Measurements from ENCODE around the gene SPTSSB.

DNA sequence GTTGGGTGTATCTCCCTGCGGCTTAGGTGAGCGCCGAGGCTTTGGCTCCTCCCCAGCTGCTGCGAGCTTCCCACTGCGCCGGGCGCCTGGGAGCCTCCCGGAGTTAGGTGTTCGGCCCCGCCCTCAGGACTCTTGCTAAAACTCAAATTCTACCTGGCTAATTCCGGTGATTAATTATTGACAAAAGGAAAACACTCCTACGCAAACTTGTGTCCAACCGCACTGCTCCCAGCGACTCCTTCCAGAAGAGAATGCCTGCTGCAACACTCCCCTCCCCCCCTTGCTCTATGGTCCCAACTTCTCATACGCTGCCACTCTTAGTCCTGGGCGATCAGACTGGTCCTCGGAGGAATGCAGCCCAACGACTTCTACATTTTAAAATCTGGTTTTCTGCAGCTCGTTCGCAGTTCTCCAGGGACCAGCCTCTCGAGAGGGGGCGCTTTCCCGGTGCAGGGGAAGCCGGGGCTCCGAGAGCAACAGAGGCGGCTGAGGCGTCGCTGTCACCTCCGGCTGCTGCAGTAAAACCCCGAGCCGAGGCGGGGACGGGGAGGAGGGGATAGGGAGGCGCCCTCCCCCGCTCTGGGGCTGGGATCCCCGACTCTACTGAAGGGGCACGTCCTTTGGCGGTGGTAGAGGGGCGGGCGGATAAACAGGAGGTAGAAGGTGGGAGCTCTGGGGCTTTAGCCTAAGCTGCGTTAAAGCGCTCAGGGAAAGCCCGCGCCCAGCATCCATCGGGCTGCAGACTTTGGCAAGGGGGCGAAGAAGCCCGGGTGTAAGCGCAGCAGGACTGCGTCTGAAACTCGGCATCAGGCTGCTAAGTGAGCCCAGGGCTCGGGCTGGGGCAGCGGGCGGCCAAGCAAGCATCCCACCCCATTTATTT is at the start of gene SPTSSB:
- TF ChIP-seq, protein P1, sequence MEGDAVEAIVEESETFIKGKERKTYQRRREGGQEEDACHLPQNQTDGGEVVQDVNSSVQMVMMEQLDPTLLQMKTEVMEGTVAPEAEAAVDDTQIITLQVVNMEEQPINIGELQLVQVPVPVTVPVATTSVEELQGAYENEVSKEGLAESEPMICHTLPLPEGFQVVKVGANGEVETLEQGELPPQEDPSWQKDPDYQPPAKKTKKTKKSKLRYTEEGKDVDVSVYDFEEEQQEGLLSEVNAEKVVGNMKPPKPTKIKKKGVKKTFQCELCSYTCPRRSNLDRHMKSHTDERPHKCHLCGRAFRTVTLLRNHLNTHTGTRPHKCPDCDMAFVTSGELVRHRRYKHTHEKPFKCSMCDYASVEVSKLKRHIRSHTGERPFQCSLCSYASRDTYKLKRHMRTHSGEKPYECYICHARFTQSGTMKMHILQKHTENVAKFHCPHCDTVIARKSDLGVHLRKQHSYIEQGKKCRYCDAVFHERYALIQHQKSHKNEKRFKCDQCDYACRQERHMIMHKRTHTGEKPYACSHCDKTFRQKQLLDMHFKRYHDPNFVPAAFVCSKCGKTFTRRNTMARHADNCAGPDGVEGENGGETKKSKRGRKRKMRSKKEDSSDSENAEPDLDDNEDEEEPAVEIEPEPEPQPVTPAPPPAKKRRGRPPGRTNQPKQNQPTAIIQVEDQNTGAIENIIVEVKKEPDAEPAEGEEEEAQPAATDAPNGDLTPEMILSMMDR (IDR thresholded peaks at IDR 0.05): no peak
- TF ChIP-seq EZH2 (IDR thresholded peaks at IDR 0.05; ENCODE audit: borderline replicate concordance, insufficient read depth, low read depth, low read length, poor library complexity, severe bottlenecking): no peak
